Brain microvascular endothelial cell (primary cell): ENCODE results near the gene CELF2.

ENCODE experiments used
- DNase-seq: peaks from one replicate; pipeline ENCODE4 v3.0.0-alpha.2; 2020
- H3K27ac ChIP-seq: fragments of 250-450 bp; sonication (Bioruptor Pico); 2 replicates; pipeline ENCODE4 v1.5.1; 2020; ENCODE audit warnings: mild to moderate bottlenecking, moderate library complexity
- H3K27me3 ChIP-seq: fragments of 250-450 bp; sonication (Bioruptor Pico); replicated peaks from 2 replicates; pipeline ENCODE4 v1.5.1; 2020; ENCODE audit warnings: mild to moderate bottlenecking
- H3K36me3 ChIP-seq: fragments of 250-450 bp; sonication (Bioruptor Pico); replicated peaks from 2 replicates; pipeline ENCODE4 v1.5.1; 2020; ENCODE audit warnings: mild to moderate bottlenecking
- H3K4me3 ChIP-seq: 2 replicates; pipeline ENCODE4 v1.5.1; 2011; ENCODE audit warnings: low read depth, mild to moderate bottlenecking, control low read depth, low read length, moderate library complexity
- in situ Hi-C: cut with HindIII; loops from 2 replicates; pipeline ENCODE4 v1.10.0; 2017; ENCODE audit warnings: low sequenced_read_pairs, low pct_ligation_motif_present
- TF ChIP-seq, protein P1 (sequence below): IDR thresholded peaks from 2 replicates; pipeline ENCODE4 v1.5.1; 2011; ENCODE audit warnings: low read depth, mild to moderate bottlenecking, moderate library complexity, low read length, control low read depth, inconsistent platforms; ENCODE audit errors: missing control alignments

The CELF2 gene

DNA sequence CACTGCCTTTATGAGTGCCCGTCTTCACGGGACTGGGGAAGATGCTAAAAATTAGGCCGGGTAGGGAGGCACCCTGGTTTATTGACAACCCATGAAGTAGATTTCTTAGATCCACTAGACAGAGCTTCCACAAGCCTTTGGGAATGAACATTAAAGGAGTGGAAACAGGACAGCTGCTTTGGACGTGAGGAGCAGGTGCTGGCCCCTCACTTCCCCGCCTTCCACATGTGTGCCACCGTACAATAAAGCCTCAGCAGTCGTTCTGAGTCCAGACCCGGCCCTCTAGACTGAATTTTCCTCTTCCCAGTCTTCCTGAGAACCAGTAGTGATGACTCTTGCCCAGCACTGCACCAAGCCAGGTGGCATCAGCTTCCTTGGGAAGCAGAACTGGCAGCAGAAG lies 282.4 kb downstream of the CELF2 start:
- in situ Hi-C loops: no loop called here
- no peak overlapping the region for H3K4me3 ChIP-seq
- no peak for DNase-seq
- H3K27me3 ChIP-seq: no peaks in the 10 kb centered on the region
- TF ChIP-seq, protein P1, sequence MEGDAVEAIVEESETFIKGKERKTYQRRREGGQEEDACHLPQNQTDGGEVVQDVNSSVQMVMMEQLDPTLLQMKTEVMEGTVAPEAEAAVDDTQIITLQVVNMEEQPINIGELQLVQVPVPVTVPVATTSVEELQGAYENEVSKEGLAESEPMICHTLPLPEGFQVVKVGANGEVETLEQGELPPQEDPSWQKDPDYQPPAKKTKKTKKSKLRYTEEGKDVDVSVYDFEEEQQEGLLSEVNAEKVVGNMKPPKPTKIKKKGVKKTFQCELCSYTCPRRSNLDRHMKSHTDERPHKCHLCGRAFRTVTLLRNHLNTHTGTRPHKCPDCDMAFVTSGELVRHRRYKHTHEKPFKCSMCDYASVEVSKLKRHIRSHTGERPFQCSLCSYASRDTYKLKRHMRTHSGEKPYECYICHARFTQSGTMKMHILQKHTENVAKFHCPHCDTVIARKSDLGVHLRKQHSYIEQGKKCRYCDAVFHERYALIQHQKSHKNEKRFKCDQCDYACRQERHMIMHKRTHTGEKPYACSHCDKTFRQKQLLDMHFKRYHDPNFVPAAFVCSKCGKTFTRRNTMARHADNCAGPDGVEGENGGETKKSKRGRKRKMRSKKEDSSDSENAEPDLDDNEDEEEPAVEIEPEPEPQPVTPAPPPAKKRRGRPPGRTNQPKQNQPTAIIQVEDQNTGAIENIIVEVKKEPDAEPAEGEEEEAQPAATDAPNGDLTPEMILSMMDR: no peak
- no peak overlapping the region for H3K27ac ChIP-seq
- no peaks in the 10 kb centered on the region for H3K36me3 ChIP-seq

DNA sequence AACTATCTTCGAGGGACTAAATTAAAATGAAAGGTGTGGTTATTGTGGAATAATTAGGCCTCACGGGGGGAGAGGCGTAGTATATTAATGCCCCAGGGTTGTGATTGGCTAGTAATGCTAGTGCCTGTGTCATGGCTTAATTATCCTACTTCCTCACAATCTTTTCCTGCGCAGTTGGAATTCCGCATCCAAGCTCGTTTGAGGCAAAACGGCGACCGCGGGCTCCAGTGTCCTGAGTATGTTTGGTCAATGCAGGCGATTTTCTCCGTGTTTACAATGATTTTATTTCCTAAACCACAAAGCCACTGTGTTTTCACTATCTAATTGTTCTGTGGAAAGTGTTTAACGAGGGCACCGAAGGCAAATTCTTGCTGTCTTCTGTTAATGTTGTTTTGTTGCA lies 282.9 kb downstream of the CELF2 start:
- in situ Hi-C loops: no loop called here
- Histone ChIP-seq H3K36me3 (no peaks in the 10 kb centered on the region), H3K27ac (no peak overlapping the region), H3K27me3 (no peaks in the 10 kb centered on the region), H3K4me3 (no peak overlapping the region)
- DNase-seq: no peak
- TF ChIP-seq, protein P1: no peak

DNA sequence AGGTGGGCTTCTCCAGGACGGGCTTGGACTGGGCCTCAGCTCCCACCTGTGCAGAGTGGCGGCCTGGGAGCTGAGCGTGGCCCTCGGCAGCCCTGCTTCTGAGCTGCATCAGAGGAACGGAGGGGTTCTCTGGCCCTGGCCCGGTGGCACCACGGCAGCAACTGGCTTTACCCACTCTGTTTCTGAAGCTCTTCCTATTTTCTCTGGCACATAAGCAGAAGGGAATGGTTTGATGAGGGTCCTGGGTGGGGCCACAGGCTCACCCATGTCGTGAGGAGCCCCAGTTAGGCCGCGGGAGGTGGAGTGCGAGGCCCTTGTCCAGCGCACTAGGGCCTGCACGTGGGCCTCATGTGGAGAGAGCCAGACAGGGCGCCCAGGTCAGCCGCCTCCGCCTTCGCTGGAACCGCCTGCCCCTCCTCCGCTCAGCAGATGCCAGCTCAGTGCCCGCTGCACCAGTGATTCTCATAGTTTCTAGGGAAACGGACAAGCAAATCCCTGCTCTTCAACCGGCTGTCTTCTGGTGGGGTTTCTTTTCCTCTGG lies 284.0 kb downstream of the CELF2 start:
- Histone ChIP-seq H3K27me3 (no peaks in the 10 kb centered on the region), H3K27ac (no peak overlapping the region), H3K36me3 (no peaks in the 10 kb centered on the region), H3K4me3 (no peak overlapping the region)
- TF ChIP-seq, protein P1: no peak
- no peak for DNase-seq
- in situ Hi-C loops: no loop called here

DNA sequence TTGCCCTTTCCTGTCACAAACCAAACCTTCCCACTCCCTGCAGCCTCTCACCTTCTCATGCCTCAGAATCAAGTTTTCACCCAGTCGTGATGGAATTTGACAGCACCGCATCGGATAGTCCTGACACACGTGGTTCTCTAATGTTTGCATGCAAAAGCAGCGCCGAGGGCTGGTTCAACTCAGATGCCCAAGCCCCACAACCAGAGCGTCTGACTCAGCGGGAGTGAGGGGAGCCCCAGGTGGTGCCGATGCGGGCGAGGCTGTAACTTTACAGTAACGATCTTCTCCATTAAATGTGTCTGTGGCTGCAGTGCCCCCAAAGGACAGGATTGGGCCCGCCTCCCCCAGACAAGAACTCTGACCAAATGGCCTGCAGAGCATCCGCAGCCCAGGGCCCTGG lies 284.5 kb downstream of the CELF2 start:
- TF ChIP-seq, protein P1: no peak
- Histone ChIP-seq H3K27ac (no peak overlapping the region), H3K36me3 (no peaks in the 10 kb centered on the region)

DNA sequence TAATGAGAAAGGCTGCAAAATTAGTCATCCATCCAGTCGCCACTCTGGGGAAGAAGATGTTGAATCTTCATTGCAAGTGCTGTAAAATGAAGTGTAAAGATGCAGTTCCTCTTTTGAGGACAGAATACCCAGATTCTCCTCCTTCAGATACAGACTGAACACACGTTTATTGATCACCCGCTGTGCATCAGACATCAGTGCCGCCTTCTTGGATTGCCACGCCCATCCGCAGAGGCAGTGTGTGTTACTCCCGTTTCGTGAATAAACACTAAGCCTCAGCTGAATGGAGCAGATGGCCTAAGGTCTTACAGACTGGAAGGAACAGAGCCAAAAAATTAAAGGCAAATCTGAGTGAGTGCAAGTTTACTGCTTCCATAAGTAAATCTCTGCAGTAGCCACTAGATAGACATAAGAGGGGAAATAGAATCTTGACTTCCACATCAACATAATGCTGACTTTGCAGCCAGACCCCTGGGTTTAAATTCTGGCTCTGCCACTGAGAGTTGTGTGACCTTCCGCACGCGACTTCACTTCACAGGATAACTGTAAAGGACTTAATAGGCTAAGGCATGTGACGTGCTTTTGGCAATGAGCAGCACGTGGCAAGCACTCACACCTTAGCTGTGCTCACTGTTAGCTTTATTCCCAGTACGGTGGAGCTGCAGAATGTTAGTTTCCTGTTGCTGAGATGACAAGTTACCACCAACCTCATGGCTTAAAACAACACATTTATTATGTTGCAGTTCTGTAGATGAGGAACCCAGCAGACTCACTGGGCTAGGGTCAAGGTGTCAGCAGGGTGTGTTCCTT lies 285.9 kb downstream of the CELF2 start:
- Histone ChIP-seq H3K27me3 (no peaks in the 10 kb centered on the region), H3K27ac (no peak overlapping the region), H3K36me3 (no peaks in the 10 kb centered on the region), H3K4me3 (no peak overlapping the region)
- DNase-seq: no peak
- in situ Hi-C loops: no loop called here
- TF ChIP-seq, protein P1: no peak

More for the DNA sequence above, 284.5 kb downstream of the CELF2 start:
- no peaks in the 10 kb centered on the region for H3K27me3 ChIP-seq
- DNase-seq: no peak
- in situ Hi-C loops: no loop called here
- H3K4me3 ChIP-seq: no peak overlapping the region
